Stimulated activated CD4-positive, alpha-beta T cell treated with anti-CD3 and anti-CD28 coated beads, Interleukin-4, amount 100 ng/mL, for 4 hours (primary cell): ENCODE data around the gene OGT.
"Not testable (repeated sequence)": the region's sequence is repeated elsewhere in the genome, so short reads cannot be mapped to it uniquely, and the experiment has no call there.

Source experiments
- DNase-seq, 2 experiments: peaks; one replicate each; pipeline ENCODE4 v3.0.0-alpha.2; 2020

Gene OGT

DNA sequence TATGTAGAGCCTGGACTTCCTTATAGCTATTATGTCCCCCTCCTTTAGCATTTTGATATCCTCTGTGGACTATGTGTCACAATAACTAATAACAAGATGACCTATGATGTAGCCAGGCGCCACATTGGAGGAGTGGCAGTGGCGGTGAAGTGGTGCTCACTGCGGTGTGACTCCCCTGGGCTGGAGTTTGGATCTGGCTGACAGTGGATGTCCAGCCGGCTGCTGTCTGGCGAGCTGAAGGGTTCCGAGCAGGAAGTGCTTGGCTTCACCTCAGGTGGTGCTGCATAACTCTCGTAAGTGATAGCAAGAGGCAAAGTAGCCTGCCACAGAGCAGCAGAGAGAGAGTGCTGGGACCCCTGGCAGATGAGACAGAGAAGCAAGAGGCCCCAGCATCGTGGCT, 60.3 kb downstream of the OGT start:
- not testable (repeated sequence) for DNase-seq

DNA sequence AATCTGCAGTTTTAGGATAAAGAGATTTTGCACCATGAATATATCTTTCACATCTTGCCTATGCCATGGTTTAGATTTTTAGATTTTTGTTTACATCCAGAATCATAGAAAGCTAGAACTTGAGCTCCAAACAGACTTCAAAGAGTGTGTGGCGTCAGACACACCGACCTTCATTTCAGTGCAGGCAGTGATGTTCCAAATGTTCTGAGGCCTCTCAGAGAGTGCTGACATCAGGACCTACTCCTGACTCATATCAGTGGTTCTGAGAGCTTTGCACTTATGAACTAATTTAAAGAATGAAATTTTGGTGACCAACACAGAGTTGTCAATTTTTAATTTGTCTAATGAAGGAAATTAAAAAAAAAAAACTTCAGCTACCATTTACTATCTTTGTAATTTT, 67.1 kb downstream of the OGT start:
- DNase-seq, result no peak

DNA sequence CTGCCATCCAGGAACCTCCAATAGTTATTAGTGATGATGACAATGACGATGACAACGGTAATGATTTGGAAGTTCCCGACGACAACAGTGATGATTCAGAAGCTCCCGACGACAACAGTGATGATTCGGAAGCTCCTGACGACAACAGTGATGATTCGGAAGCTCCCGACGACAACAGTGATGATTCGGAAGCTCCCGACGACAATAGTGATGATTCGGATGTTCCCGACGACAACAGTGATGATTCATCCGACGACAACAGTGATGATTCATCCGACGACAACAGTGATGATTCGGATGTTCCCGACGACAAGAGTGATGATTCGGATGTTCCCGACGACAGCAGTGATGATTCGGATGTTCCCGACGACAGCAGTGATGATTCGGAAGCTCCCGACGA, 70.7 kb downstream of the OGT start:
- DNase-seq, result no peak

DNA sequence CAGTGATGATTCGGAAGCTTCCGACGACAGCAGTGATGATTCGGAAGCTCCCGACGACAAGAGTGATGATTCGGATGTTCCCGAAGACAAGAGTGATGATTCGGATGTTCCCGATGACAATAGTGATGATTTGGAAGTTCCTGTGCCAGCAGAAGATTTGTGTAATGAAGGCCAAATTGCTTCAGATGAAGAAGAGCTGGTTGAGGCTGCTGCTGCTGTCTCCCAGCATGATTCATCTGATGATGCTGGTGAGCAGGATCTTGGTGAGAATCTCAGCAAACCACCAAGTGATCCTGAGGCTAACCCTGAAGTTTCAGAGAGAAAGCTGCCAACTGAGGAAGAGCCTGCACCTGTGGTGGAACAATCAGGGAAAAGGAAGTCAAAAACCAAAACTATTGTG, 71.2 kb downstream of the OGT start:
- no peak for DNase-seq

DNA sequence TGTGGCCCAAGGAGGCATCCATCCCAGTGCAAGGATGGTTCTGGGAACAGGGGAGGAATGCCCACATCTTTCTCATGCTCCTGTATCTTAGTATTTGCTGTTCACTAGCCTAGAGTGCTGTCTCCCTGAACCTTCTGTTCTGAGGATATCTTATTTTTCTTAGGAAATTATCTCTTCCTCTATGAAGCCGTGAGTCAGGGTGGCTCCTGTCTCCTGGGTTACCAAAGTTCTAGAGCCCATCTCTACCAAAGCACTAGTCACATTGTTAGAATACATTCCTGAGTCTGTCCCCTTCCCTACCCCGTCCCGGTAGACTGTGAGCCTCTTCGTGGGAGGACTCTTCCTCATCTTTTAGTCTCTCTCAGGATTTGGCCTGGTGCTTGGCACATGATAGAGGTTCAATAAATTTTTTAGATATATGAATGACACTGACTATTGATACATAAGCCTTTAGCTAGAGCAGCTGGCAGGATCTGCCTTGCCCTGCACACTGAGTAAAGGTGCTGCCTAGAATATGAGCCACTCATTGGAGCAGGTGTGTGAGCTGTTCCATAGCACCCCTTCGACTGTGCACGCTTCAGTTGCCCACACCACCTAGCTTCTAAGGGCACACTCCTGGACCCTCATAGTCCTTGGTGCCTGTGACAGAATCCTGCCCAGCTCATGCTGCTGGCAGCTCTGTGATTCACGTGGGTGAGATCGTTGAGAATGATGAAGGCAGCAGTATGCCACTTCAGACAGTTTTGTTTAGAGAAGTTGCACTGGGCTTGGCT, 72.1 kb downstream of the OGT start:
- DNase-seq, result no peak

DNA sequence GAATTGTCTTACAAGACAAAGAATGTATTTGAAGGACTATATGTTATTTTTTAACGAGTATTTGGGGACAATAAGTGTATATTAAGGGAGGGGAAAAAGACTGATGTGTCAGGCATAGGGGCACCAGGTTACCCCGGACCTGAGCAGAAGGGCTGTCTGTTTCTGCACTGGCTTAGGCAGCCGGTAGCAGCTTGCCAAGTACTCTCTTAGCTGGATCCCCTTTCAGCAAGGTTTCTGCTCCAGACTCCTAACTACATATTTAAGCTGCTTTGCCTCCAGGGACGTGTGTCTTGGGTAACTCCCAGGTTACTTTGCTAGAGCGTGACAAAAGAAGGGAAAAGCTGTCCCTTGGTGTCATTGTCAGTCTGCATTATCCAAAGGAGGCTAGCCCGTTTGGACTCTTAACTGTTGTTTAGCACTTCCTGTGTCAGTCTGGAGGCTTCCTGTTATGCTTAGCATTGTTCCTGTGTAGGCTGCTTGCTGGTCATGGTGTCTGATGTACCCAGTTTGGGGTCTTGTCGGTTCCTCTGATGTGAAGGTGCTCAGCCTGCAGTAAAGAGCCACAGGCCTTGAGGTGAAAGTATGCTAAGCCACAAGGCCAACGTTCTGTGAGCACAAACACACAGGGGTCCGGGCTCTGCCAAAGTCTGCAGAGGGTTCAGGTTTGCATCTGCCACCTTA, 73.8 kb downstream of the OGT start:
- no peak for DNase-seq

DNA sequence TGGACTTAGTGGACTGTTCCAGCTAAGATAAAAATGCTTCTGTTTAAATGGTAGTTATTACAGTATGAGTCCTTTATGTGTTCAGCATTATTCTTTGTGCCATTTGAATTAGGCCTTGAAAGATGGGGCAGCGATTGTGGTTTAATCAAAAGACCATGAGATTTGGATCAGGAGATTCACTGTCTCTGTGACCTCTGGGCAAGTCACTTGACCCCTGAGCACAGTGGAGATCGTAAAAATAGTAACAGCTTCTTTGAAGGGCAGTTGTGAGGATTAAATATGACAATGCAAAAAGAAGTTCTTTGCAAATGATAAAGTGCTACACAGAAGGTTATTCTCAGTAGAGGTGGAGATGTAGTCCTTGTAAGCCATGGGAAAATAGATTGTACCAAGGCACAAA, 74.6 kb downstream of the OGT start:
- no peak for DNase-seq

DNA sequence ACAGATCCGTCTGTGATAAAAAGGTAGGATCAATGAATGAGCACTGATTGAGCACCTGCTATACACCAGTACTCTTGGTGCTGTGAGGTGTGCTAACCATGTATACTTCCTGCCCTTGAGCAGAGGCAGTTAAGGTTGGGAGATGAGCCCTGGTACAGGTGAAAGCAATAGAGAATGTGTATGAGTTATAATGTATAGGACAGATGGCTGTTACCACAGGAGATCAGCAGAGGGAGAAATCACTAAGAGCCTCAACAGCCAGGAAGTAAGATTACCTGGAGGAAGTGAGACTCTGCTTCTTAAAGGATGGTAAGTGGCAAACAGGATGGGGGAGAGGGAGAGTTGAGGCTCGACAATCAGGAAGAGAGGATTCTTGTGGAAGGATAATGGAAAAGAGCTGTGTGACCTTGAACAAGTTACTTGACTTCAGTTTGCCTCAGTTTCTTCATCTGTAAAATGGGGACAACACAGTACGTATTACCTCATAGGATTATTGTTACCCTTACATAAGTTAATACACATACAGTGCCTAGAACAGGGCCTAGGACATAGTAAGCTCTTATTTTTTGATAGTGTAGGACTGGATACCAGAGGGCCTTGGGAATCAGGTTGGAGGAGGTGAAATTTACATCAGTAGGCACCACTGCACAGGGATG, 76.3 kb downstream of the OGT start:
- no peak for DNase-seq

DNA sequence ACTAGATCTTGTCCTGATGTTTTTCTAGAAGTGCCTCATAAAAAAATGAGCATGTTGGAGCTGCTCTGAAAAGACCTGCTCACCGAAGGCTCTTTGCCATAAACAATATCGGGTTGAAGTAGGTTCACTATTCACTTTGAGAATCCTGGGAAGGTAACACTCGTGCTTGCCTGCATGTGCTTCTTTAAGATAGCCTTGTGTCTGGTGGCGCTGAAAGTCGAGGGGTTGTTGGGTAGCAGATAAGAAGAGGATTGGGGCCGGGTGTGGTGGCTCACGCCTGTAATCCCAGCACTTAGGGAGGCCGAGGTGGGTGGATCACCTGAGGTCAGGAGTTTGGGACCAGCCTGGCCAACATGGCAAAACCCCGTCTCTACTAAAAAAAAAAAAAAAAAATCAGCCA, 78.8 kb downstream of the OGT start:
- not testable (repeated sequence) for DNase-seq

DNA sequence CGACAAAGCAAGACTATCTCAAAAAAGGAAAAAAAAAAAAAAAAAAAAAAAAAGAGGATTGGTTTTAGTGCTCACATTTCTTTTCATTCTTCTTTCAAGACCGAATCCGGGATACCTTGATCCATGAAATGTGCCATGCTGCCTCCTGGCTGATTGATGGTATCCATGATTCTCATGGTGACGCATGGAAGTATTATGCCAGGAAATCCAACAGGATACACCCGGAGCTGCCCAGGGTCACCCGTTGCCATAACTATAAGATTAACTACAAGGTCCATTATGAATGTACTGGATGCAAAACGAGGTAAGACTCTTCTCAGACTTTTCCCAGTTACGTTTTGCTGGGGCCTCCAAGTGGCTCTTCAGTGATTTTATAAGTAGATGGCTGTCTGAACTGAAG, 79.4 kb downstream of the OGT start:
- no peak for DNase-seq

DNA sequence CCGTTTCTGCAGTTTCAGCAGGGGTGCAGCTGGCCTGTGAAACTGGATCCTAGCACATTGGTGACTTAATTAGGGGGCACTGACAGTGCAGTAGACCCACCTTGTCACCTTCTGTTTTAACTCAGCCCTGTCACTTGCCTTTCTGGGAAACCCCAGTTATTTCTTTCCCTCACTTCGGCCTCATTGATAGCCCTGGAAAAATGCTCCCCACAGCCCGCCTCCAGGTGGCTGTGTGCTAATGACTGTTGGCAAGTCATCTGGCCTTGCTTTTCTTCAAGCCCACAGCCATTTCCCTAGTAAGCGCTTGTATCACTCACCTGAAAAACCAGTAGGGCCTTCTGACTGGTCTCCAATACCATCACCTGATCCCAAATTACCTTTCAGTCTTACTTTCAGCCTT, 82.2 kb downstream of the OGT start:
- DNase-seq, result no peak

DNA sequence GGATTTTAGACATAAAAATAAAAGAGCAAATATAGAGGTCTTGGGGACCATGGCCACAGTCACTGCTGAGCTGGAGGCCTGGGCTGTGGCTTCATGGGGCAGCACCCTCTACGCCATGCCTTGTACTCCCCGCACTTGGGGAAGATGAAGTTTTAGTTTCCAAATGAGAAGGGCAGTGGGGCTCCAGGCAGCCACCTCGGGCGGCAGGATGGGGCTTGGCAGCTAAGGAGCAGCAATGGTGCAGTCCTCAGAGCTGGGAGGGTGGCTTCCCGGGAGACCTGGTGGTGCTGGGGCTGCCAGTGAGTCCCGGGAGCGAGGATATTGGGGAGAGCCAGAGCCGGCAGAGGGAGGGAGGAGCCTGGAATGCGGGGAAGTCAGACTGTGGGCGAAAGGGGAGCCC, 83.0 kb downstream of the OGT start:
- no peak for DNase-seq

DNA sequence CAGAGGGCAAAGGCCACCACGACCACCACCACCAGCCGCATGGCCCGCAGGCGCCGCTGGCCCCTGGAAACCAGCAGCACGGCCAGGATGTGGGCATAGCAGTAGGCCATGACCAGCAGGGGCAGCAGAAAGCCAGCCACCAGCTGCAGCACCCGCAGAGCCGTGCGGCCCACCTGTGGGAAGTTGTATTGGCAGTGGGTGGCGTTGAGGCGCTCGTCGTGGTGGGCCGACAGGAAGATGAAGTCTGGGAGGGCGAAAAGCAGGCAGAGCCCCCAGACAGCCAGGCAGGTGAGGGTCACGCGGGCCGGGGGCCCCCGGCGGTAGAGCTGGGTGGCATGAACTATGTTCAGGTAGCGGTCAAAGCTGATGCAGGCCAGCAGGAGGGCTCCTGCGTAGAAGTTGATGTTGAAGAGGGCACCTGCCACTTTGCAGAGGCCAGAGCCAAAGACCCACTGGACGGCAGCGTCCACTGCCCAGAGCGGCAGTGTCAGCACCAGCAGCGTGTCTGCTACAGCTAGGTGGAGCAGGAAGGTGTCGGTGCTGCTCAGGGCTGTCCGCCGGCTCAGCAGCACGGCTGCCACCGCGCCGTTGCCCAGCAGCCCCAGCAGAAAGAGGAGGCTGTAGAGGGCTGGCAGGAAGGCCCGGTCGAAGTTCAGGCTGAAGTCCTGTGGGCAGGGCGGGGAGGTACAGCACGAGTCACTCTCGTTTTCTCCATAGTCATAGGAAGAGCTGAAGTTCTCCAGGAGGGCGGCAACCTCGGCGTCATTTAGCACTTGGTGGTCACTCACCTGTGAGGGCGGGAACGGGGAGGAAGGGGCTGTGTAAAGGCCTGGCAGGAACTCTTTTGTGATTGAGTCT, 84.0 kb downstream of the OGT start:
- no peak for DNase-seq

DNA sequence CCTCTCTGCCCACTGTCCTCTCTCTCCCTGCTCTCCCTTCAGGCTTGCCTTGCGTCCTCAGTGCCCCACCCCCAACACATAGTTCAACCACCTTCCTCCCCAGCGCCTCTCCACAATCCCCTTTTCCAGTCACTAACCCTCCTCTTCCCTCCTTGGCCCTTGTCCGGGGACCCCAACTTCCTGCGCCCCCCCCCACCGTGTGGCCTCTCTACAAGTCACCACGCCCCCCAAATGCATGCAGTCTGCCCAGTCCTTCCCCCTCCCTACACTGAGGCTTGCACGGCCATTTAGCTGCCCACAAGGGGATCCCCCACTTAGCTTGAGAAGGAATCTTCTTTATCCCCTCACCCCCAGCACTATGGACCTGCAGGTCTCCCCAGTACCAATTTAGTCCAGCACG, 84.8 kb downstream of the OGT start:
- no peak for DNase-seq

DNA sequence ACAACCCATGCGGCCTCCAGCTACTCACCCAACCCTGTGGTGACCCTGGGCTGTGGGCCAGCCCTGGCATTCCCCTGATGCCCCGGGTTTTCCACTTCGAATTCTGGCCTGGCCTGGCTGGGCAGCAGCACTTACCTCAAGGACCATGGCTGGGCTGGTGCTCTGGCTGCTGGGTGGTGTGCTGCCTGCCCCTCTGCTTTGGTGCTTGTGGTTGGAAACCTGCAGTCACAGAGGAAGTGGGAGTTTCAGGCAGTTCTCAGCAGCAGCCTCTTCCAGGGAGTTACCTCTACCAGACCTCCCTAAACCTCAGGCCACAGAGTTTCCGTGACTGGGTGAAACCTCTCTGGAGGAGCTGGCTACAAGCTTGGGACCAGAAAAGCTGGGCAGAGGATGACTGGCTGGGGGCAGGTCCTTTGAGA, 85.4 kb downstream of the OGT start, which contains the start of gene CXCR3:
TSS of gene CXCR3 (minus strand) at position 209 of the 419 bp plus-strand sequence. CDS start at position 147, 62 bp downstream.
- peak; percentile 40 to 74 for DNase-seq

DNA sequence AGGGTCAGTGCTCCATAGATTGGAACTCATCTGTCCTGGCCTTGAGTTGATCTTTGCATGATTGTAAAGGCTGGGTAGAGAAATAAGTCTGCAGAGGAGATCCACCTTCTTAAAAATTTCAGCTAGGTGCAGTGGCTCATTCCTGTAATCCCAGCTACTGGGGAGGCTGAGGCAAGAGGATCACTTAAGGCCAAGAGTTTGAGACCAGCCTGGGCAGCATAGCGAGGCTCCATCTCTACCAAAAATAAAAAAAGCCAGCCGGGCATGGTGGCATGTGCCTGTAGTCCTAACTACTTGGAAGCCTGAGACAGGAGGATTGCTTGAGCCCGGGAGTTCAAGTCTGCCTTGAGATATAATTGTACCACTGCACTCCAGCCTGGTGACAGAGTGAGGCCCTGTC, 85.9 kb downstream of the OGT start:
- DNase-seq, result no peak

DNA sequence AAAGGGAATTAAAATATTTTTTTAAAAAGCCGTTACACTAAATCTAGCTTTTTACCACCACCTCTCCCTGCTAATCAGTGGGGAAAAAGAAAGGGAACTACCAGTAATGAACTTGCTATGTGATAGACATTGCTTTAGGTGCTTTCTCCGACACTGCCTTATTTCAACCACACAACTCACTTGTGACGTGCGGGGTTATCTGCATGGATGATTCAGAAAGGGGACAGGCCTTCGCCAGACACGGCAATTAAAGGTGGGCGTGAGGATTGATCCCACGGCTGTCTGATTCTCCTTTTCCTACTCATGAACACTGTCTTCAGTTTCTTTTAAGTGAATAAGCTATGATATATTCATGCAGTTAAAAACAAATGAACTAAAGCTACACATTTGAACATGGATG, 86.3 kb downstream of the OGT start:
- peak; percentile 42 to 82 for DNase-seq

DNA sequence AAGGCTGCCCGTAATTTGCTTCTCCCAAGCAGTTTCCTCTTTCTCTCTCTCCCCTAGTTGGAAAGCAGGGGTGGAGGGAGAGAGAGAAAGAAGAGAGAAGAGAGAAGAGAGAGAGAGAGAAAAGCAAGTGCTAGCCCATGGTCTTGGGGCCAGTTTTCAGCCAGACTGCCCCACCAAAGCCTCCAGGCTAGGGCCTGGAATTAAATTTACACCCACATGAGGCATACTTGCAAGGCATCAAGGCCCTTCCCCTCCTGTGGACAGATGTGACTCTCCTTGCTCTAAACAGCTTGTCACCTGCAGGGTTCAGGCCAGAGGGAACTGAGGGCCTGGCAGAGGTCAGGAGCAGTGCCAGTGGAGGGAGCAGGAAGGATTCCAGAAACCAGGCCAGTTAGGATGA, 87.1 kb downstream of the OGT start:
- no peak for DNase-seq

DNA sequence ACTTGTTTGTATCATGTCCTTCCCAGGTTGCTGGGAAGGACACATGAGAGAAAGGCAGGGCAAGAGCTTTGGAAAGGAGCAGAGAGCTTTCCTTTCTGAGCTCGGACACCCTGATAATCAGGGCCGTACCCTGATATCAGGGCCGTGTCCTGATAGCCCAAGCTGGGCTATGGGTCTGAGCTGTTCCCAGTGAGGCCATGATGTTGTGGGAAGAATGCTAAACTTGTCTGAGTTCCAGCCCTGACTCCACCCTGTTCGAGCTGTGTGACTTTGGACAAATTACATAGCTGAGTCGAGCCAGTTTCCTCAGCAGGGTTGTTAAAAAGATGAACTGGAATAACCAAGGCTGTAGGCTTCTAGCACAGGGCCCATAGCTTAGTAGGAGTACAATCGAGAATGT, 88.7 kb downstream of the OGT start:
- DNase-seq, result no peak

DNA sequence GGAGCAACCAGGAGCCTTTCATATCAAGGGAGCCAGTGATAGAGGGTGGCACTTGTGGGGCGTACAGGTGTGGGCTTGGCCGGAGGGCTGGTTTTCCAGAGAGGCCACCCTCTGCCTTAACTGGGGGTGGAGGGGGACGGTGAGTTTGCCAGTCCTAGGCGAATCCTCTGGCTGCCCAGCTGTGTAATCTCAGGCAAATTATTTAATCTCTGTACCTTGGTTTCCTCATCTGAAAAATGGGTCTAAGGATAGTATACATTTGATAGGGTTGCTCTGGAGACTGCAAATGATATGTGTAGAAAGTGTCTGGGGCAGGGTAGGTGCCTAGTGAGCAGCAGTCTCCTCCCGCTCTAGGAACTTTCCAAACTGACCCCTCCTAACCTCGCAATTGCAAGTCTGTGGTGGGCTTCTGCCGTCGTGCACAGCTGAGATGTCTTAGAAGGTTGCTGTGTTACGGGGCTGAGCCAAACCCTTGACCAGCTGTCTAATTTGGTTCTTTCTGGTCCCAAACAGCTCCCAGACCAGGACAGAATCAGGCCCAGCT, 89.2 kb downstream of the OGT start:
- no peak for DNase-seq

DNA sequence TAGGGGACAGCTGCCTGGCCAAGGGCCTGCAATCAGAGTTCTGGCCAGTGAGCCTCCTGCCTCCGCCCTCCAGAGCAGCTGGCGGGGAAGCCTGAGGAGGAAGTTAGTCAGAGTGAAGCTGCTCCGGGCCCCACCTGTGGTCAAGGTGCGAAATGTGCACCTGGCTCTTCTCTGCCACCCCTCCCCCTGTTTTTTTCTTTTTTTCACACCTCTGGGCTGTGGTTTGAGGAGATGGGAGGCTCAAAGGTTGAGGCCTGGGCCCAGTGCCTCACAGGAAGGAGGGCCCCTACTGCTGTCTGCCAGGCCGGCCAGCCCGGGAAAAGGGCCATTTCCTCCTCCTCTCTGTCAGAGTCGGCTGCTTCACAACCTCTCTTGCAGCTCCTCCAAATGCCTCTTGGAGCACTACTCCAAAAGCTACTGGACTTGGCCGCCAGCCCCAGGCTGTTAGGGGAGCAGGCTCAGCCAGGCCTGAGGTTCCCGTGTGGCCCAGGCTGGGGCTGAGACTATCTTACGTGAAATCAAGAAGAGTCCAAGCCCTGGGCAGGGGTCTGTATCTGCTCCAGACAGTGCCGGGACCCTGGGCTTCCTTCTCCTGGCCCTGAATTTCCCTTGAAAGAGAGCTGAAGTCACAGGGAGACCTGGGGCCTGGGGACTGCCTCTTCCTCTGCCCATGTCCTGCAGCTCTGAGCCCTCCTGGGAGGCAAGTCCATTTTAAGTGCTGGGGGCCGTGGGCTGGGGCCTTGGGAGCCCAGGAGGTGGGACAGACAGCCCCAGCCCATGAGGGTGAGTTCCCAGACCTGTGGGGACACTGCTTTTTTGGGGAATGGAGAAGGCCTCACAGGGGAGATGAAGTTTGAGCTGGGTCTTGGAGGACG, 89.9 kb downstream of the OGT start:
- DNase-seq, result peak; percentile 35 to 47

DNA sequence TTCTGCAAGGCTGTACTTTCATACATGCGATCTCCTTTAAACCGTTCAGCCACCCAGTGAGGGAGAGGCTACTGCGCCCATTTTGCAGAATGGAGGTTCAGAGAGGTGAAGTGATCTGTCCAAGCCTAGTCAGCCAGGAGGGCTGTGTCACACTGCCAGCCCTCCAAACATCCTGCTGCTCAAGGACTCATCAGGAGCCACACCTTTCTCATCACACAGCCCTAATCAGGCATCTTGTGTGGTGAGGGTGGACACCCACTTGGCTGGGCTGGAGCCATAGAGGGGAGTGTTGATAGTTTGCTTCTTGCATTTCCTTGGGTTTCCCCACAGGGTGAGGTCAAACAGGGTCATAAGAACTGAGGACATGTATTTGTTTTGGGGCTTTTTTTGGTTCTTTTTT, 90.8 kb downstream of the OGT start:
- no peak for DNase-seq
